IMR-90 (cell line): ENCODE data around the gene RBMS3. TPM values are rescaled to one million over a fixed set of nuclear protein-coding genes. Genes with fewer than 3 reads are reported as not detected.

Experiments
- ATAC-seq: fragments of 200-7000 bp; cut with Tn5 transposase; 2 replicates; pipeline ENCODE4 v1.9.1; 2020; ENCODE audit warnings: low read depth, mild to moderate bottlenecking, moderate library complexity
- BruUV-seq: library from RNA; stranded (reverse); fragments of 400-500 nt; replicated peaks from 2 replicates; lab custom pipeline; 2021; lab: Mats Ljungman, UMichigan
- CTCF ChIA-PET: fragments of 300-600 bp; formaldehyde crosslinking; extraction: SDS; loops from one replicate; lab custom pipeline; 2021; ENCODE audit warnings: antibody characterized with exemption; lab: Yijun Ruan, JAX
- POLR2A ChIA-PET: fragments of 300-600 bp; sonication (Branson Sonifier 250); formaldehyde crosslinking; loops from one replicate; lab custom pipeline; 2022; ENCODE audit warnings: antibody characterized with exemption; ENCODE audit not compliant: unreplicated experiment; lab: Charles Lee
- DNase-seq: peaks from one replicate; pipeline ENCODE4 v3.0.0; 2013
- H2AFZ ChIP-seq: replicated peaks from 2 replicates; pipeline ENCODE3; 2013; ENCODE audit warnings: low read length, mild to moderate bottlenecking; ENCODE audit not compliant: poor library complexity
- H2AK5ac ChIP-seq: 2 replicates; pipeline ENCODE4 v1.6.1; 2013; ENCODE audit warnings: low read depth, low read length, inconsistent platforms
- H2AK9ac ChIP-seq: replicated peaks from 2 replicates; pipeline ENCODE3; 2013; ENCODE audit warnings: mild to moderate bottlenecking, low read depth, low read length, moderate library complexity; ENCODE audit not compliant: poor library complexity
- H2BK120ac ChIP-seq: 2 replicates; pipeline ENCODE4 v1.6.1; 2013; ENCODE audit warnings: low read depth, low read length, inconsistent platforms
- H2BK15ac ChIP-seq: 3 replicates; pipeline ENCODE4 v1.6.1; 2013; ENCODE audit warnings: low read depth, low read length, inconsistent platforms
- H2BK20ac ChIP-seq: 2 replicates; pipeline ENCODE4 v1.6.1; 2013; ENCODE audit warnings: low read depth, mild to moderate bottlenecking, inconsistent platforms, low read length, moderate library complexity
- H2BK5ac ChIP-seq: 2 replicates; pipeline ENCODE4 v1.6.1; 2013; ENCODE audit warnings: mild to moderate bottlenecking, low read depth, low read length, inconsistent platforms; ENCODE audit not compliant: poor library complexity, severe bottlenecking
- H3K14ac ChIP-seq: replicated peaks from 2 replicates; pipeline ENCODE4 v1.6.1; 2013; ENCODE audit warnings: low read depth, low read length, inconsistent platforms
- H3K18ac ChIP-seq: 2 replicates; pipeline ENCODE4 v1.6.1; 2013; ENCODE audit warnings: low read depth, low read length, control low read depth
- H3K23ac ChIP-seq: 2 replicates; pipeline ENCODE4 v1.6.1; 2013; ENCODE audit warnings: low read depth, low read length, inconsistent platforms
- H3K27ac ChIP-seq: 2 replicates; pipeline ENCODE4 v1.5.1; 2013; ENCODE audit warnings: mild to moderate bottlenecking, control low read depth, low read length; ENCODE audit not compliant: insufficient read depth
- H3K27me3 ChIP-seq: 2 replicates; pipeline ENCODE4 v1.6.1; 2013; ENCODE audit warnings: low read length; ENCODE audit not compliant: control insufficient read depth, insufficient read depth
- H3K36me3 ChIP-seq: 2 replicates; pipeline ENCODE4 v1.6.1; 2013; ENCODE audit warnings: low read length, mixed read lengths; ENCODE audit not compliant: control insufficient read depth, insufficient read depth
- H3K4ac ChIP-seq: 2 replicates; pipeline ENCODE4 v1.6.1; 2013; ENCODE audit warnings: low read depth, low read length, inconsistent platforms
- H3K4me1 ChIP-seq: 2 replicates; pipeline ENCODE4 v1.6.1; 2013; ENCODE audit warnings: low read length, mixed read lengths; ENCODE audit not compliant: control insufficient read depth, insufficient read depth
- H3K4me2 ChIP-seq: 2 replicates; pipeline ENCODE4 v1.6.1; 2013; ENCODE audit warnings: low read depth, mild to moderate bottlenecking, control low read depth, low read length, moderate library complexity
- H3K4me3 ChIP-seq: 2 replicates; pipeline ENCODE4 v1.5.1; 2013; ENCODE audit warnings: low read depth, mild to moderate bottlenecking, control low read depth, low read length, moderate library complexity; ENCODE audit not compliant: insufficient read depth
- H3K56ac ChIP-seq: 2 replicates; pipeline ENCODE4 v1.6.1; 2013; ENCODE audit warnings: low read length, inconsistent platforms; ENCODE audit not compliant: insufficient read depth; ENCODE audit errors: extremely low read depth
- H3K79me1 ChIP-seq, 2 experiments: 2 replicates each; pipeline ENCODE4 v1.6.1; 2013; ENCODE audit warnings: low read length in 2 of 2, inconsistent platforms in 1 of 2, low read depth in 1 of 2
- H3K9ac ChIP-seq: 2 replicates; pipeline ENCODE4 v1.6.1; 2013; ENCODE audit warnings: low read depth, low read length, control low read depth
- H3K9me1 ChIP-seq: 2 replicates; pipeline ENCODE4 v1.6.1; 2013; ENCODE audit warnings: low read length, inconsistent platforms; ENCODE audit not compliant: insufficient read depth
- H3K9me3 ChIP-seq: 2 replicates; pipeline ENCODE4 v1.6.1; 2013; ENCODE audit warnings: low read length; ENCODE audit not compliant: control insufficient read depth, insufficient read depth
- H4K20me1 ChIP-seq: 2 replicates; pipeline ENCODE4 v1.6.1; 2013; ENCODE audit warnings: low read length, inconsistent platforms; ENCODE audit not compliant: insufficient read depth
- H4K5ac ChIP-seq: 2 replicates; pipeline ENCODE4 v1.6.1; 2013; ENCODE audit warnings: mild to moderate bottlenecking, low read depth, low read length, control low read depth
- H4K8ac ChIP-seq, 2 experiments: 2 replicates each; pipeline ENCODE4 v1.6.1; 2013; ENCODE audit warnings: low read depth in 2 of 2, low read length in 2 of 2, control low read depth in 1 of 2, inconsistent platforms in 1 of 2
- H4K91ac ChIP-seq: 2 replicates; pipeline ENCODE4 v1.6.1; 2013; ENCODE audit warnings: low read depth, low read length, inconsistent platforms; ENCODE audit not compliant: insufficient read depth
- BHLHE40 ChIP-seq: fragments of 150-350 bp; IDR thresholded peaks from 2 replicates; pipeline ENCODE4 v1.6.1; 2016; ENCODE audit warnings: mild to moderate bottlenecking, low read depth, low read length
- CEBPB ChIP-seq: IDR thresholded peaks from 2 replicates; pipeline ENCODE4 v1.6.1; 2012; ENCODE audit warnings: low read depth, low read length, improper control_type of control experiment
- FOS ChIP-seq: fragments of 150-350 bp; IDR thresholded peaks from 2 replicates; pipeline ENCODE4 v1.6.1; 2016; ENCODE audit warnings: low read depth, low read length
- MAFK ChIP-seq: IDR thresholded peaks from 2 replicates; pipeline ENCODE4 v1.6.1; 2012; ENCODE audit warnings: low read depth, low read length, improper control_type of control experiment
- MXI1 ChIP-seq: IDR thresholded peaks from 2 replicates; pipeline ENCODE4 v1.6.1; 2012; ENCODE audit warnings: low read depth, mild to moderate bottlenecking, low read length, moderate library complexity, borderline replicate concordance
- NFE2L2 ChIP-seq: fragments of 150-350 bp; IDR thresholded peaks from 2 replicates; pipeline ENCODE4 v1.6.1; 2016; ENCODE audit warnings: low read depth, mild to moderate bottlenecking, low read length
- POLR2A ChIP-seq: IDR thresholded peaks from 2 replicates; pipeline ENCODE4 v1.6.1; 2012; ENCODE audit warnings: mild to moderate bottlenecking, low read depth, low read length
- RAD21 ChIP-seq: IDR thresholded peaks from 2 replicates; pipeline ENCODE4 v1.6.1; 2012; ENCODE audit warnings: low read length, improper control_type of control experiment
- RCOR1 ChIP-seq: IDR thresholded peaks from 2 replicates; pipeline ENCODE4 v1.6.1; 2012; ENCODE audit warnings: mild to moderate bottlenecking, low read length, improper control_type of control experiment; ENCODE audit not compliant: insufficient replicate concordance
- RFX5 ChIP-seq: IDR thresholded peaks from 2 replicates; pipeline ENCODE4 v1.8.0; 2012; ENCODE audit warnings: low read depth, mild to moderate bottlenecking, low read length, moderate library complexity
- SMC3 ChIP-seq: fragments of 150-350 bp; IDR thresholded peaks from 2 replicates; pipeline ENCODE4 v1.6.1; 2016; ENCODE audit warnings: low read depth, mild to moderate bottlenecking, antibody characterized with exemption, low read length, moderate library complexity
- WGBS, 2 experiments: methylation state at CpG; one replicate each; pipeline versions ENCODE4 v1.1.5 to v1.1.7; 2013; ENCODE audit warnings: missing lambda C conversion rate in 2 of 2; ENCODE audit not compliant: insufficient read length in 1 of 2; ENCODE audit errors: extremely low coverage in 2 of 2; 5-methylcytosine and 5-hydroxymethylcytosine counted together
- dilution Hi-C: fragments of 300-500 bp; cut with HindIII; formaldehyde crosslinking; loops from one replicate; pipeline ENCODE4 v1.14.3; 2018; ENCODE audit warnings: low sequenced_read_pairs; ENCODE audit not compliant: unreplicated experiment
- in situ Hi-C: fragments of 300-500 bp; cut with MboI; formaldehyde crosslinking; loops from 3 replicates; pipeline ENCODE4 v1.14.3; 2019; ENCODE audit warnings: low sequenced_read_pairs, inconsistent platforms, mixed read lengths
- intact Hi-C: fragments of 100-400 bp; cut with micrococcal nuclease; formaldehyde crosslinking; loops from 2 replicates; pipeline ENCODE4 v1.10.0; 2022
- polyA plus RNA-seq, 3 experiments: library from polyadenylated mRNA; depleted of rRNA; stranded (reverse); fragments of >200 nt; gene quantifications; 2 replicates each; pipeline ENCODE4 v1.2.3, GENCODE V29; 2012; ENCODE audit warnings: low replicate concordance in 1 of 3
- total RNA-seq: library from RNA; depleted of rRNA; stranded (reverse); fragments of >200 nt; gene quantifications from 2 replicates; pipeline ENCODE4 v1.2.3, GENCODE V29; 2012
- TF ChIP-seq, protein P1 (sequence below): fragments of 150-350 bp; IDR thresholded peaks from 2 replicates; pipeline ENCODE4 v1.6.1; 2016; ENCODE audit warnings: low read depth, mild to moderate bottlenecking, low read length, moderate library complexity, borderline replicate concordance
- TF ChIP-seq, protein P2 (sequence below): conservative IDR thresholded peaks from 2 replicates; pipeline ENCODE4 v1.5.1; 2012; ENCODE audit warnings: mild to moderate bottlenecking, low read depth, low read length, improper control_type of control experiment

RBMS3 gene
- total and polyA plus RNA-seq, 2 of the 4 experiments (the other 2 are of a cell fraction) = 15.2 to 127 TPM

DNA sequence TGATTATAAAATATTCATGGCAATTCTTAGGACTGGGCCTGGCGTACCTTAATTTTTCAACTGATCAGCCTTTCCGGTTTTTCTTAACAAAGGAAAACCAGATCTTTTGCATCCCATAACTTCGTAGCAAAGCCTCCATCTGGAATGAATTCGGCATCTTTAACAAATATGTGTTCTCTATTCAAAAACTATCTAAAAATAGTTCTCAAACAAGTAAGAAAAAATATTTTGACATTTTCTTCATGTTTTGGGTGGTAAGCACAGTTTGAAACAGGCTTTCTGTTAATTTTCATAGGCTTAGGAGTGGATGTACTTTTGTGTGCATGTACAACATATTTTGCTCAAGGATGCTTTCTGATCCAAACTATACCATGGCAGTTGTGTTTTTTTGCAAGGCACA, 55.1 kb downstream of the RBMS3 start:
- no peak for DNase-seq
- H3K23ac ChIP-seq = peak overlapping the region; percentile 62; the same call in 1 of the 2 replicates
- H4K20me1 ChIP-seq = peaks cover 8% of the 10 kb centered on the region
- peak overlapping the region; percentile 83; the same call in 1 of the 2 replicates for H3K4me2 ChIP-seq
- no CpG with 5 or more reads among the region's 4 CpGs for WGBS, 2 experiments
- dilution Hi-C loops = no loop called here
- H2BK120ac ChIP-seq = peak overlapping the region; percentile 71
- intact Hi-C loops = loop anchor here (2.0 kb wide), 1 partner anchor 53 kb away; no protein-coding TSS in a partner anchor
- peak overlapping the region; percentile 52 for H3K56ac ChIP-seq
- no peak overlapping the region for H2AK5ac ChIP-seq
- peak overlapping the region; percentile 22; the same call in 1 of the 2 replicates for H3K4ac ChIP-seq
- peak overlapping the region; percentile 74 for H3K18ac ChIP-seq
- TF ChIP-seq FOS = no peak
- no peak for TF ChIP-seq MXI1
- TF ChIP-seq, protein P1, sequence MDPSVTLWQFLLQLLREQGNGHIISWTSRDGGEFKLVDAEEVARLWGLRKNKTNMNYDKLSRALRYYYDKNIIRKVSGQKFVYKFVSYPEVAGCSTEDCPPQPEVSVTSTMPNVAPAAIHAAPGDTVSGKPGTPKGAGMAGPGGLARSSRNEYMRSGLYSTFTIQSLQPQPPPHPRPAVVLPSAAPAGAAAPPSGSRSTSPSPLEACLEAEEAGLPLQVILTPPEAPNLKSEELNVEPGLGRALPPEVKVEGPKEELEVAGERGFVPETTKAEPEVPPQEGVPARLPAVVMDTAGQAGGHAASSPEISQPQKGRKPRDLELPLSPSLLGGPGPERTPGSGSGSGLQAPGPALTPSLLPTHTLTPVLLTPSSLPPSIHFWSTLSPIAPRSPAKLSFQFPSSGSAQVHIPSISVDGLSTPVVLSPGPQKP = no peak
- no peak for TF ChIP-seq CEBPB
- no peak for TF ChIP-seq NFE2L2
- TF ChIP-seq, protein P2, sequence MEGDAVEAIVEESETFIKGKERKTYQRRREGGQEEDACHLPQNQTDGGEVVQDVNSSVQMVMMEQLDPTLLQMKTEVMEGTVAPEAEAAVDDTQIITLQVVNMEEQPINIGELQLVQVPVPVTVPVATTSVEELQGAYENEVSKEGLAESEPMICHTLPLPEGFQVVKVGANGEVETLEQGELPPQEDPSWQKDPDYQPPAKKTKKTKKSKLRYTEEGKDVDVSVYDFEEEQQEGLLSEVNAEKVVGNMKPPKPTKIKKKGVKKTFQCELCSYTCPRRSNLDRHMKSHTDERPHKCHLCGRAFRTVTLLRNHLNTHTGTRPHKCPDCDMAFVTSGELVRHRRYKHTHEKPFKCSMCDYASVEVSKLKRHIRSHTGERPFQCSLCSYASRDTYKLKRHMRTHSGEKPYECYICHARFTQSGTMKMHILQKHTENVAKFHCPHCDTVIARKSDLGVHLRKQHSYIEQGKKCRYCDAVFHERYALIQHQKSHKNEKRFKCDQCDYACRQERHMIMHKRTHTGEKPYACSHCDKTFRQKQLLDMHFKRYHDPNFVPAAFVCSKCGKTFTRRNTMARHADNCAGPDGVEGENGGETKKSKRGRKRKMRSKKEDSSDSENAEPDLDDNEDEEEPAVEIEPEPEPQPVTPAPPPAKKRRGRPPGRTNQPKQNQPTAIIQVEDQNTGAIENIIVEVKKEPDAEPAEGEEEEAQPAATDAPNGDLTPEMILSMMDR = no peak
- TF ChIP-seq POLR2A = no peak
- no peak for TF ChIP-seq RAD21
- no peak for TF ChIP-seq SMC3
- TF ChIP-seq RFX5 = no peak
- TF ChIP-seq MAFK = no peak
- no peak for TF ChIP-seq BHLHE40
- TF ChIP-seq RCOR1 = no peak
- H4K5ac ChIP-seq = peak overlapping the region; percentile 66
- no peak overlapping the region for H2AFZ ChIP-seq
- H3K9me3 ChIP-seq = no peaks in the 10 kb centered on the region
- peak overlapping the region; percentile 89 for H2BK5ac ChIP-seq
- H3K36me3 ChIP-seq = no peaks in the 10 kb centered on the region
- peak overlapping the region in 1 of 2 experiments; percentile 35; a peak in 2 of 4 replicates for H4K8ac ChIP-seq
- peak overlapping the region; percentile 62 for H3K14ac ChIP-seq
- H3K79me1 ChIP-seq = peaks cover 16 to 66% of the 10 kb centered on the region in 2 experiments; a peak in 3 of 4 replicates
- no peak overlapping the region for H4K91ac ChIP-seq
- no peak overlapping the region for H2BK15ac ChIP-seq
- ChIA-PET CTCF (interaction anchor here (0.8 kb wide), 1 partner anchor 47 kb away, joined by 3 read pairs; no protein-coding TSS in a partner anchor), POLR2A (no interaction called here)
- peak; percentile 10; the same call in 1 of the 2 replicates for ATAC-seq
- no peaks in the 10 kb centered on the region for H3K27me3 ChIP-seq
- no peak overlapping the region for H3K4me3 ChIP-seq
- peak overlapping the region; percentile 34; the same call in 1 of the 2 replicates for H3K9ac ChIP-seq
- no TSS peak for BruUV-seq
- in situ Hi-C loops = no loop called here
- H3K9me1 ChIP-seq = peaks cover 5% of the 10 kb centered on the region
- peak overlapping the region; percentile 78; the same call in 1 of the 2 replicates for H3K27ac ChIP-seq
- no peak overlapping the region for H2AK9ac ChIP-seq
- peaks cover 8% of the 10 kb centered on the region for H3K4me1 ChIP-seq
- H2BK20ac ChIP-seq = peak overlapping the region; percentile 23
